Measurements from ENCODE around the gene ARAP3. TPM values are rescaled to one million over a fixed set of nuclear protein-coding genes. Genes with fewer than 3 reads are reported as not detected.

The ARAP3 gene
- total RNA-seq, 1 experiment from 2014 or later = 2.5 TPM

- in situ Hi-C loops (cut with HindIII; ENCODE audit: low pct_unique_long_range_greater_than_20kb, low sequenced_read_pairs) (no loop called here), intact Hi-C loops (cut with micrococcal nuclease; ENCODE audit: unreplicated experiment) (no loop called here)
- TF ChIP-seq CTCF (IDR thresholded peaks at IDR 0.05) (no peak), POLR2AphosphoS5 (IDR thresholded peaks at IDR 0.05; ENCODE audit: low read depth, low read length) (no peak), SIN3A (IDR thresholded peaks at IDR 0.05; ENCODE audit: borderline replicate concordance, insufficient read depth, low read depth, low read length) (no peak), REST (IDR thresholded peaks at IDR 0.05; ENCODE audit: insufficient read depth in 1 of 2, low read depth in 2 of 2, low read length in 1 of 2) (no peak), TCF7L2 (IDR thresholded peaks at IDR 0.05; ENCODE audit: low read depth, low read length) (no peak)
- Histone ChIP-seq H3K4me1 (ENCODE audit: control insufficient read depth, insufficient read depth, low read length) (no peaks in the 10 kb centered on the region), H3K4me3 (ENCODE audit: low read depth in 2 of 2, low read length in 2 of 2) (no peak overlapping the region), H3K9me3 (ENCODE audit: control insufficient read depth, insufficient read depth, low read depth, low read length) (no peaks in the 10 kb centered on the region), H3K27ac (ENCODE audit: low read length) (no peak overlapping the region), H3K36me3 (ENCODE audit: control insufficient read depth, insufficient read depth, low read length) (no peaks in the 10 kb centered on the region), H3K27me3 (ENCODE audit: control insufficient read depth, insufficient read depth, low read length) (peaks cover 4% of the 10 kb centered on the region; the same call in 1 of the 2 replicates)
- no TSS peak for BruUV-seq (replicated peaks)
- CTCF ChIA-PET = interaction anchor here (0.6 kb wide), 1 partner anchor 17 kb away, joined by 3 read pairs; no protein-coding TSS in a partner anchor
- POLR2A ChIA-PET = no interaction called here
- ATAC-seq (no peak), DNase-seq (ENCODE audit: low read depth, low spot score) (no peak)
Observed at GRCh38 chr5:141696431-141696830, 14.4 kb upstream of the ARAP3 start.

- DNase-seq (ENCODE audit: low read depth, low spot score) = no peak
- no peak overlapping the region for H3K27ac ChIP-seq (ENCODE audit: low read length)
- BruUV-seq (replicated peaks) = no TSS peak
- intact Hi-C loops (cut with micrococcal nuclease; ENCODE audit: unreplicated experiment) (no loop called here), in situ Hi-C loops (cut with HindIII; ENCODE audit: low pct_unique_long_range_greater_than_20kb, low sequenced_read_pairs) (no loop called here)
- H3K27me3 ChIP-seq (ENCODE audit: control insufficient read depth, insufficient read depth, low read length) = peaks cover 7% of the 10 kb centered on the region
- no peak overlapping the region for H3K4me3 ChIP-seq (ENCODE audit: low read depth in 2 of 2, low read length in 2 of 2)
- CTCF ChIA-PET = no interaction called here
- POLR2A ChIA-PET = interaction anchor here (0.6 kb wide), 2 partner anchors 43 to 227 kb away, joined by 3 read pairs; no protein-coding TSS in a partner anchor
- ATAC-seq = no peak
- no peaks in the 10 kb centered on the region for H3K9me3 ChIP-seq (ENCODE audit: control insufficient read depth, insufficient read depth, low read depth, low read length)
- H3K4me1 ChIP-seq (ENCODE audit: control insufficient read depth, insufficient read depth, low read length) = no peaks in the 10 kb centered on the region
- TF ChIP-seq POLR2AphosphoS5 (IDR thresholded peaks at IDR 0.05; ENCODE audit: low read depth, low read length) (no peak), CTCF (IDR thresholded peaks at IDR 0.05) (no peak), SIN3A (IDR thresholded peaks at IDR 0.05; ENCODE audit: borderline replicate concordance, insufficient read depth, low read depth, low read length) (no peak), TCF7L2 (IDR thresholded peaks at IDR 0.05; ENCODE audit: low read depth, low read length) (no peak)
- H3K36me3 ChIP-seq (ENCODE audit: control insufficient read depth, insufficient read depth, low read length) = no peaks in the 10 kb centered on the region
Observed at GRCh38 chr5:141695627-141696215, 13.7 kb upstream of the ARAP3 start.
